Neural cell (in vitro differentiated cells): ENCODE measurements around the gene SH3BP5. TPM values are rescaled to one million over a fixed set of nuclear protein-coding genes. Genes with fewer than 3 reads are reported as not detected.

ENCODE experiments used
- H2AFZ ChIP-seq: fragments of 200-600, 300-800 bp; sonication (generic), shearing (Covaris generic); 2 replicates; pipeline ENCODE4 v1.6.0; 2014; ENCODE audit warnings: low read depth, mild to moderate bottlenecking, antibody characterized with exemption, low read length, moderate library complexity
- H3F3A ChIP-seq: fragments of 200-600 bp; shearing (Covaris generic); 2 replicates; pipeline ENCODE4 v1.6.1; 2016; ENCODE audit warnings: mild to moderate bottlenecking, moderate library complexity, mixed read lengths, antibody characterized with exemption, low read length; ENCODE audit not compliant: insufficient read depth, poor library complexity, severe bottlenecking
- H3K27ac ChIP-seq: fragments of 200-600, 300-800 bp; sonication (generic), shearing (Covaris generic); 2 replicates; pipeline ENCODE4 v1.5.1; 2014; ENCODE audit warnings: mild to moderate bottlenecking, low read length, moderate library complexity
- H3K27me3 ChIP-seq: fragments of 300-800, 200-600 bp; sonication (generic), shearing (Covaris generic); 2 replicates; pipeline ENCODE4 v1.6.0; 2014; ENCODE audit warnings: mild to moderate bottlenecking, low read depth, low read length, moderate library complexity; ENCODE audit not compliant: insufficient read depth
- H3K36me3 ChIP-seq: fragments of 300-800, 200-600 bp; sonication (generic), shearing (Covaris generic); 2 replicates; pipeline ENCODE4 v1.5.1; 2014; ENCODE audit warnings: mild to moderate bottlenecking, antibody characterized with exemption, low read length, moderate library complexity; ENCODE audit not compliant: insufficient read depth
- H3K4me2 ChIP-seq: fragments of 300-800, 200-600 bp; sonication (generic), shearing (Covaris generic); 2 replicates; pipeline ENCODE4 v1.6.0; 2014; ENCODE audit warnings: mild to moderate bottlenecking, low read length
- H3K4me3 ChIP-seq: fragments of 300-800, 200-600 bp; sonication (generic), shearing (Covaris generic); 2 replicates; pipeline ENCODE4 v1.5.1; 2014; ENCODE audit warnings: mild to moderate bottlenecking, low read length, moderate library complexity
- H3K79me2 ChIP-seq: fragments of 200-600 bp; shearing (Covaris generic); replicated peaks from 2 replicates; pipeline ENCODE4 v1.6.0; 2014; ENCODE audit warnings: mild to moderate bottlenecking, low read length, moderate library complexity; ENCODE audit not compliant: insufficient read depth
- H3K9ac ChIP-seq: fragments of 300-800, 200-600 bp; sonication (generic), shearing (Covaris generic); 2 replicates; pipeline ENCODE4 v1.6.1; 2016; ENCODE audit warnings: mild to moderate bottlenecking, low read length, mixed read lengths
- H3K9me2 ChIP-seq: fragments of 200-600 bp; shearing (Covaris generic); 2 replicates; pipeline ENCODE4 v1.6.1; 2016; ENCODE audit warnings: mild to moderate bottlenecking, low read length, mixed read lengths; ENCODE audit not compliant: insufficient read depth
- H3K9me3 ChIP-seq: fragments of 200-600, 300-800 bp; sonication (generic), shearing (Covaris generic); 2 replicates; pipeline ENCODE4 v1.6.1; 2016; ENCODE audit warnings: mild to moderate bottlenecking, mixed run types, low read length, moderate library complexity, mixed read lengths
- H4K20me1 ChIP-seq: fragments of 200-600 bp; shearing (Covaris generic); 2 replicates; pipeline ENCODE4 v1.6.1; 2016; ENCODE audit warnings: mild to moderate bottlenecking, mixed run types; ENCODE audit not compliant: insufficient read depth
- CTCF ChIP-seq: fragments of 450-650 bp; IDR thresholded peaks from 2 replicates; pipeline ENCODE4 v1.5.1; 2014; ENCODE audit warnings: antibody characterized with exemption, mild to moderate bottlenecking, moderate library complexity; ENCODE audit not compliant: poor library complexity, severe bottlenecking
- EP300 ChIP-seq: fragments of 450-650 bp; conservative IDR thresholded peaks from 2 replicates; pipeline ENCODE4 v1.6.1; 2014; ENCODE audit warnings: antibody characterized with exemption, mild to moderate bottlenecking, moderate library complexity; ENCODE audit not compliant: poor library complexity, severe bottlenecking
- EZH2 ChIP-seq: fragments of 200-600, 300-800 bp; shearing (Covaris generic), sonication (generic); IDR thresholded peaks from 2 replicates; pipeline ENCODE4 v1.6.1; 2014; ENCODE audit warnings: antibody characterized with exemption, low read length, borderline replicate concordance, mild to moderate bottlenecking; ENCODE audit not compliant: insufficient read depth, poor library complexity, severe bottlenecking
- MXI1 ChIP-seq: fragments of 450-650 bp; conservative IDR thresholded peaks from 2 replicates; pipeline ENCODE4 v1.6.1; 2014; ENCODE audit warnings: antibody characterized with exemption, mild to moderate bottlenecking; ENCODE audit not compliant: poor library complexity, severe bottlenecking
- POLR2AphosphoS5 ChIP-seq: IDR thresholded peaks from 2 replicates; pipeline ENCODE4 v1.6.1; 2012
- RAD21 ChIP-seq: fragments of 450-650 bp; conservative IDR thresholded peaks from 2 replicates; pipeline ENCODE4 v1.6.1; 2014; ENCODE audit warnings: antibody characterized with exemption, mild to moderate bottlenecking, moderate library complexity
- REST ChIP-seq: IDR thresholded peaks from 2 replicates; pipeline ENCODE4 v1.6.1; 2012; ENCODE audit warnings: borderline replicate concordance
- SMC3 ChIP-seq: fragments of 450-650 bp; conservative IDR thresholded peaks from 2 replicates; pipeline ENCODE4 v1.6.1; 2014; ENCODE audit warnings: antibody characterized with exemption, mild to moderate bottlenecking, moderate library complexity; ENCODE audit not compliant: poor library complexity
- TAF1 ChIP-seq: IDR thresholded peaks from 2 replicates; pipeline ENCODE4 v1.6.1; 2012; ENCODE audit warnings: low read depth
- polyA plus RNA-seq: library from polyadenylated mRNA; depleted of rRNA; stranded (reverse); fragments of >200 nt; gene quantifications from 2 replicates; pipeline ENCODE4 v1.2.3, GENCODE V29; 2014

SH3BP5 gene
- polyA plus RNA-seq, 1 donor from 2014 or later, result 166 TPM

- TF ChIP-seq SMC3, result no peak
- TF ChIP-seq RAD21, result no peak
- TF ChIP-seq REST, result no peak
- TF ChIP-seq POLR2AphosphoS5, result no peak
- TF ChIP-seq CTCF, result no peak
- no peak for TF ChIP-seq EZH2
- no peak for TF ChIP-seq EP300
- TF ChIP-seq MXI1, result no peak
- TF ChIP-seq TAF1, result no peak
- no peak overlapping the region for H3K4me3 ChIP-seq
- no peaks in the 10 kb centered on the region for H3K27me3 ChIP-seq
- H3F3A ChIP-seq, result no peaks in the 10 kb centered on the region
- H3K36me3 ChIP-seq, result no peaks in the 10 kb centered on the region
- H3K9me2 ChIP-seq, result no peaks in the 10 kb centered on the region
- H3K4me2 ChIP-seq, result no peak overlapping the region
- H3K9ac ChIP-seq, result no peak overlapping the region
- H2AFZ ChIP-seq, result no peak overlapping the region
- H3K27ac ChIP-seq, result no peak overlapping the region
- no peaks in the 10 kb centered on the region for H4K20me1 ChIP-seq
- H3K79me2 ChIP-seq, result peaks cover 3% of the 10 kb centered on the region
- no peaks in the 10 kb centered on the region for H3K9me3 ChIP-seq
These were observed 29.2 kb downstream of the SH3BP5 start for GRCh38 chr3:15303216-15303615.

- no peaks in the 10 kb centered on the region for H4K20me1 ChIP-seq
- H2AFZ ChIP-seq, result no peak overlapping the region
- H3K27ac ChIP-seq, result no peak overlapping the region
- H3K79me2 ChIP-seq, result no peaks in the 10 kb centered on the region
- H3K9me3 ChIP-seq, result no peaks in the 10 kb centered on the region
- no peak overlapping the region for H3K9ac ChIP-seq
- no peaks in the 10 kb centered on the region for H3K9me2 ChIP-seq
- no peak for TF ChIP-seq TAF1
- TF ChIP-seq SMC3, result no peak
- TF ChIP-seq REST, result no peak
- TF ChIP-seq CTCF, result no peak
- no peak for TF ChIP-seq EP300
- TF ChIP-seq RAD21, result no peak
- no peak for TF ChIP-seq EZH2
- no peak for TF ChIP-seq POLR2AphosphoS5
- TF ChIP-seq MXI1, result no peak
- H3K36me3 ChIP-seq, result no peaks in the 10 kb centered on the region
- H3K27me3 ChIP-seq, result no peaks in the 10 kb centered on the region
- H3F3A ChIP-seq, result no peaks in the 10 kb centered on the region
- H3K4me3 ChIP-seq, result no peak overlapping the region
- H3K4me2 ChIP-seq, result no peak overlapping the region
These were observed 30.6 kb downstream of the SH3BP5 start for GRCh38 chr3:15301761-15302160.
